Heart right ventricle (tissue), 16 donors: Measurements from ENCODE around the gene KCNH1. TPM values are rescaled to one million over a fixed set of nuclear protein-coding genes. Genes with fewer than 3 reads are reported as not detected.

ENCODE experiments used
- ATAC-seq, 8 donors: fragments of 200-7000 bp; cut with Tn5 transposase; one replicate each; pipeline ENCODE4 v1.9.1; 2020; ENCODE audit warnings: mild to moderate bottlenecking in 8 of 8, moderate library complexity in 8 of 8, moderate number of reproducible peaks in 1 of 8
- DNase-seq, 2 donors: peaks; one replicate each; pipeline ENCODE4 v3.0.0-alpha.2; 2020
- H3K27ac ChIP-seq, 10 donors: fragments of 200-600 bp; sonication (generic) in 2 of 10; one replicate each; pipeline versions ENCODE4 v1.5.0 to v1.8.0; 2020 to 2022; ENCODE audit warnings: mild to moderate bottlenecking in 3 of 10
- H3K27me3 ChIP-seq, 7 donors: fragments of 200-600 bp; one replicate each; pipeline ENCODE4 v1.8.0; 2021 to 2022; ENCODE audit warnings: mild to moderate bottlenecking in 2 of 7
- H3K36me3 ChIP-seq, 9 donors: fragments of 200-600 bp; sonication (generic) in 1 of 9; one replicate each; pipeline versions ENCODE4 v1.5.0 to v1.8.0; 2020 to 2022; ENCODE audit warnings: mild to moderate bottlenecking in 2 of 9
- H3K4me1 ChIP-seq, 9 donors: fragments of 200-600 bp; sonication (generic) in 1 of 9; one replicate each; pipeline versions ENCODE4 v1.5.0 to v1.8.0; 2020 to 2022; ENCODE audit warnings: mild to moderate bottlenecking in 4 of 9
- H3K4me3 ChIP-seq, 10 donors: fragments of 200-600 bp; sonication (generic) in 2 of 10; one replicate each; pipeline versions ENCODE4 v1.5.0 to v1.8.0; 2020 to 2022; ENCODE audit warnings: mild to moderate bottlenecking in 7 of 10, moderate library complexity in 2 of 10
- H3K9me3 ChIP-seq, 11 donors: fragments of 200-600 bp in 10 of 11; sonication (generic) in 2 of 11; one replicate each; pipeline versions ENCODE4 v1.5.0 to v1.8.0; 2013 to 2022; ENCODE audit warnings: mild to moderate bottlenecking in 2 of 11, control low read depth in 1 of 11, moderate library complexity in 1 of 11
- CTCF ChIP-seq, 9 donors: fragments of 200-600 bp; sonication (generic) in 2 of 9; IDR thresholded peaks; one replicate each; pipeline versions ENCODE4 v1.5.0 to v1.8.0; 2021 to 2022; ENCODE audit warnings: antibody characterized with exemption in 9 of 9, mild to moderate bottlenecking in 5 of 9, moderate library complexity in 1 of 9
- WGBS, 2 donors: extraction: QIAGEN DNeasy Blood & Tissue Kit; methylation state at CpG; one replicate each; pipeline ENCODE4 v1.1.7; 2013; ENCODE audit warnings: inconsistent platforms in 1 of 2; 5-methylcytosine and 5-hydroxymethylcytosine counted together
- intact Hi-C, 10 donors: fragments of 100-400 bp; cut with DNase I; formaldehyde crosslinking; loops; one replicate each; pipeline versions ENCODE4 v1.11.1 to v1.14.2; 2022
- polyA plus RNA-seq, 2 donors: library from polyadenylated mRNA; stranded (reverse); fragments of 200-250 nt; gene quantifications; one replicate each; pipeline ENCODE4 v1.2.3, GENCODE V29; 2013
- total RNA-seq, 10 donors: library from RNA; stranded (reverse); fragmentation: NEBNext Ultra II Directional in 3 of 10; extraction: Animal tissue kit (Norgen Biotek cat#: 25700) in 3 of 10; gene quantifications; one replicate each; pipeline versions ENCODE4 v1.2.1 to v1.2.4, GENCODE V29; 2021 to 2023
- donor health status: Arrhythmogenic right ventricular cardiomyopathy.
- donor health status: ischemic (EF 13 %, LVEDD 7.1; RV severe dilation, severe dysfunction).
- donor health status: healthy with polysubstance abuse.
- donor health status: DM: no; HTN: yes; CAD: no.
- donor health status: DM: no; HTN: no; CAD: no.
- donor health status: ischemic (EF 25% LVEDD 6.9; RV normal size, moderate dysfunction).
- donor health status: ischemic (EF 25% LVEDD 5.7; RV mildly dilated, moderate dysfunction).
- donor health status: healthy.
- donor health status: DM: yes; HTN: yes; CAD: no.
- donor health status: Ischemic cardiomyopathy.
- donor health status: ischemic (EF 35%, LVEDD 5.7; RV mildly dilated, moderate dysfunction).
- donor health status: nonischemic (EF 11% LVEDD 7.7; RV severe dilation, severe dysfunction).
- donor health status: DM: yes; HTN: yes; CAD: no.
- donor health status: PGD.
- donor health status: ischemic (EF 29% LVEDD 5.4; RV normal size, mild dysfunction).
- donor health status: nonischemic (EF 23%, LVEDD 6.1; RV moderate dilation, normal function).

KCNH1 gene
- total and polyA plus RNA-seq, 12 donors, result 0.09 TPM; not detected in 11

GRCh38 chr1:210932104-210932503, 201.8 kb downstream of the KCNH1 start:
- DNase-seq, result no peak
- TF ChIP-seq CTCF (IDR thresholded peaks at IDR 0.05), result no peak
- H3K9me3 ChIP-seq, result peaks cover 0 to 38% (median 0%) of the 10 kb centered on the region in 11 donors

GRCh38 chr1:210922666-210923065, 211.3 kb downstream of the KCNH1 start:
- no peak for ATAC-seq
- intact Hi-C loops, result no loop called here
- no peak for DNase-seq

More at GRCh38 chr1:210932104-210932503, 201.8 kb downstream of the KCNH1 start:
- Histone ChIP-seq H3K4me1 (no peaks in the 10 kb centered on the region), H3K36me3 (no peaks in the 10 kb centered on the region), H3K27ac (no peak overlapping the region), H3K27me3 (no peaks in the 10 kb centered on the region), H3K4me3 (no peak overlapping the region)
- ATAC-seq, result no peak
- intact Hi-C loops, result no loop called here

GRCh38 chr1:210920716-210921694, 212.9 kb downstream of the KCNH1 start:
- Histone ChIP-seq H3K27me3 (no peaks in the 10 kb centered on the region), H3K36me3 (no peaks in the 10 kb centered on the region), H3K4me3 (no peak overlapping the region), H3K27ac (no peak overlapping the region), H3K9me3 (peaks cover 0 to 15% (median 6%) of the 10 kb centered on the region in 11 donors), H3K4me1 (no peaks in the 10 kb centered on the region)
- TF ChIP-seq CTCF (IDR thresholded peaks at IDR 0.05), result no peak
- intact Hi-C loops, result no loop called here
- DNase-seq (no peak), ATAC-seq (no peak)
- 69 to 70% methylated on average over 5 of the region's 5 CpGs for WGBS, 2 donors

More at GRCh38 chr1:210922666-210923065, 211.3 kb downstream of the KCNH1 start:
- Histone ChIP-seq H3K4me1 (no peaks in the 10 kb centered on the region), H3K4me3 (no peak overlapping the region), H3K9me3 (peaks cover 0 to 31% (median 11%) of the 10 kb centered on the region in 11 donors), H3K27me3 (no peaks in the 10 kb centered on the region), H3K27ac (no peak overlapping the region), H3K36me3 (no peaks in the 10 kb centered on the region)
- no peak for TF ChIP-seq CTCF (IDR thresholded peaks at IDR 0.05)

DNA sequence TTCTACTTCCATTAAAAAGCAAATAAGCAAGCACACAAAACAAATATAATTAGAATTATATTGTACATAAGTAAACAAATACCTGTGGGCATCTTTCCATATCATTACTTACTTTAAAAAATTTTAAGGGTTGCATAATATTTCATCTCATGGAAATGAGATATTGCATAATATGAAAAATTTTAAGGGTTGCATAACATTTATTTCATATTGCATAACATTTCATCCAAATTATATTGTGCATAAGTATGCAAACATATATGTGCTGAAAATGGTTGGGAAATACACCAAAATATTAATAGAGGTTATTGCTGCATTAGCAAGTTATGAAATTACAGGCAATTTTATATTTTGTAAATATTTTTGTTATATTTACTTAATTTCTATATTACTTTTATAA, 213.7 kb downstream of the KCNH1 start:
- H3K27ac ChIP-seq, result no peak overlapping the region
- no peaks in the 10 kb centered on the region for H3K36me3 ChIP-seq
- intact Hi-C loops, result no loop called here
- H3K4me3 ChIP-seq, result no peak overlapping the region
- DNase-seq, result no peak
- H3K27me3 ChIP-seq, result no peaks in the 10 kb centered on the region
- no peak for TF ChIP-seq CTCF (IDR thresholded peaks at IDR 0.05)
- H3K4me1 ChIP-seq, result no peaks in the 10 kb centered on the region
- ATAC-seq, result no peak
- H3K9me3 ChIP-seq, result peaks cover 0 to 12% (median 5%) of the 10 kb centered on the region in 11 donors
